ENCODE results near the gene SMARCD1. TPM values are rescaled to one million over a fixed set of nuclear protein-coding genes. Genes with fewer than 3 reads are reported as not detected.

Gene SMARCD1
- total RNA-seq, 1 experiment from 2014 or later: 152 TPM

DNA sequence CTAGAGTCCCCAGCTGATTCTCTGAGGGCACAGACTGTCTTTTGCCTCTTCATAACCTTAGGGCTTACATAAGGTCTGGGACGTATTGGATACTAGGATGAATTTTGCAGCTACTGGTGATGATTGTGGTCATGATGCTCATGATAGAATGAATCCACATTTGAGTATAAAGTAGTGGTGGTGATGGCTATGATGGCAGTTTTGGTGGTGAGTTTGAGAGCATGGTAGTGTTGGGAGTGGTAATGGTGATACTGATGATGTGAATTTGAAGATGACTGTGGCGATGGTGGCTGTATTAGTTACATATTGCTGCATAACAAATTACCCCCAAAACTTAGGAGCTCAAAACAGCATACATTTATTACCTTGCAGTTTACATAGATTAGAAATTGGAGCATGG is 41.8 kb upstream of the SMARCD1 start:
- peaks cover 11 to 15% of the 10 kb centered on the region in 2 experiments for H3K4me1 Mint-ChIP-seq
- no peak for DNase-seq

More for the DNA sequence above, 41.8 kb upstream of the SMARCD1 start:
- Histone ChIP-seq H3K27me3 (ENCODE audit: insufficient read depth, low read length) (no peaks in the 10 kb centered on the region; the same call in 1 of the 2 replicates), H3T11ph (ENCODE audit: low read length) (no peak overlapping the region), H3K9ac (ENCODE audit: extremely low read depth, insufficient read length, low read length) (no peak overlapping the region), H3K9me3 (ENCODE audit: control insufficient read depth, low read depth, low read length) (no peaks in the 10 kb centered on the region), H4K8ac (replicated peaks; ENCODE audit: insufficient read length, low read depth, low read length) (no peak overlapping the region), H2BK12ac (ENCODE audit: insufficient read length, low read depth, low read length) (no peak overlapping the region), H2BK20ac (ENCODE audit: low read depth, low read length, poor library complexity, severe bottlenecking) (no peak overlapping the region), H4K5ac (ENCODE audit: insufficient read length, low read depth, low read length) (no peak overlapping the region), H4K91ac (ENCODE audit: insufficient read length, low read depth, low read length) (no peak overlapping the region), H2BK120ac (ENCODE audit: low read depth, low read length, poor library complexity, severe bottlenecking) (no peak overlapping the region), H3K4ac (ENCODE audit: low read depth, low read length) (no peak overlapping the region), H2AK5ac (ENCODE audit: insufficient read length, low read length) (no peak overlapping the region), H2AFZ (ENCODE audit: low read length) (no peak overlapping the region), H3K23me2 (ENCODE audit: insufficient read length, low read depth, low read length, poor library complexity, severe bottlenecking) (no peaks in the 10 kb centered on the region), H3K4me1 (ENCODE audit: insufficient read depth, low read length) (no peaks in the 10 kb centered on the region), H3K23ac (ENCODE audit: insufficient read length, low read depth, low read length) (no peak overlapping the region), H4K20me1 (ENCODE audit: control insufficient read depth, insufficient read depth, insufficient read length) (no peaks in the 10 kb centered on the region), H2BK15ac (ENCODE audit: low read depth, low read length) (no peak overlapping the region), H3K79me1 (ENCODE audit: insufficient read depth, low read depth, low read length, poor library complexity, severe bottlenecking) (no peaks in the 10 kb centered on the region), H2BK5ac (ENCODE audit: insufficient read length, low read length) (no peak overlapping the region), H3K79me2 (ENCODE audit: insufficient read depth, low read length) (no peaks in the 10 kb centered on the region), H3K56ac (ENCODE audit: insufficient read length, low read depth, low read length) (no peak overlapping the region), H3K18ac (ENCODE audit: insufficient read length, low read depth, low read length) (no peak overlapping the region), H3K14ac (ENCODE audit: insufficient read depth, low read length) (no peak overlapping the region), H3K27ac (ENCODE audit: insufficient read length, low read depth, low read length) (no peak overlapping the region), H3K4me2 (ENCODE audit: insufficient read depth, insufficient read length, low read length) (no peak overlapping the region)
- no peak overlapping the region for H3K4me3 Mint-ChIP-seq
- H3K27me3 Mint-ChIP-seq (ENCODE audit: low read depth): peaks cover 80% of the 10 kb centered on the region
- no peaks in the 10 kb centered on the region for H3K36me3 Mint-ChIP-seq (ENCODE audit: insufficient read depth in 1 of 3, low read depth in 3 of 3)
- WGBS (ENCODE audit: extremely low coverage, insufficient read length, low lambda C conversion rate): no CpG with 5 or more reads among the region's 2 CpGs
- TF ChIP-seq, protein P1, sequence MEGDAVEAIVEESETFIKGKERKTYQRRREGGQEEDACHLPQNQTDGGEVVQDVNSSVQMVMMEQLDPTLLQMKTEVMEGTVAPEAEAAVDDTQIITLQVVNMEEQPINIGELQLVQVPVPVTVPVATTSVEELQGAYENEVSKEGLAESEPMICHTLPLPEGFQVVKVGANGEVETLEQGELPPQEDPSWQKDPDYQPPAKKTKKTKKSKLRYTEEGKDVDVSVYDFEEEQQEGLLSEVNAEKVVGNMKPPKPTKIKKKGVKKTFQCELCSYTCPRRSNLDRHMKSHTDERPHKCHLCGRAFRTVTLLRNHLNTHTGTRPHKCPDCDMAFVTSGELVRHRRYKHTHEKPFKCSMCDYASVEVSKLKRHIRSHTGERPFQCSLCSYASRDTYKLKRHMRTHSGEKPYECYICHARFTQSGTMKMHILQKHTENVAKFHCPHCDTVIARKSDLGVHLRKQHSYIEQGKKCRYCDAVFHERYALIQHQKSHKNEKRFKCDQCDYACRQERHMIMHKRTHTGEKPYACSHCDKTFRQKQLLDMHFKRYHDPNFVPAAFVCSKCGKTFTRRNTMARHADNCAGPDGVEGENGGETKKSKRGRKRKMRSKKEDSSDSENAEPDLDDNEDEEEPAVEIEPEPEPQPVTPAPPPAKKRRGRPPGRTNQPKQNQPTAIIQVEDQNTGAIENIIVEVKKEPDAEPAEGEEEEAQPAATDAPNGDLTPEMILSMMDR (conservative IDR thresholded peaks at IDR 0.05): no peak
- no peaks in the 10 kb centered on the region for H3K9me3 Mint-ChIP-seq
- H3K27ac Mint-ChIP-seq: no peak overlapping the region

Data from H9 (cell line).